Stimulated activated CD4-positive, alpha-beta T cell treated with anti-CD3 and anti-CD28 coated beads, TNF-alpha, amount 100 ng/mL, for 48 hours (primary cell): ENCODE data around the gene PUS3.

ENCODE experiments used
- DNase-seq, 3 donors: peaks; one replicate each; pipeline ENCODE4 v3.0.0-alpha.2; 2020; ENCODE audit warnings: low read depth in 3 of 3

The PUS3 gene

DNA sequence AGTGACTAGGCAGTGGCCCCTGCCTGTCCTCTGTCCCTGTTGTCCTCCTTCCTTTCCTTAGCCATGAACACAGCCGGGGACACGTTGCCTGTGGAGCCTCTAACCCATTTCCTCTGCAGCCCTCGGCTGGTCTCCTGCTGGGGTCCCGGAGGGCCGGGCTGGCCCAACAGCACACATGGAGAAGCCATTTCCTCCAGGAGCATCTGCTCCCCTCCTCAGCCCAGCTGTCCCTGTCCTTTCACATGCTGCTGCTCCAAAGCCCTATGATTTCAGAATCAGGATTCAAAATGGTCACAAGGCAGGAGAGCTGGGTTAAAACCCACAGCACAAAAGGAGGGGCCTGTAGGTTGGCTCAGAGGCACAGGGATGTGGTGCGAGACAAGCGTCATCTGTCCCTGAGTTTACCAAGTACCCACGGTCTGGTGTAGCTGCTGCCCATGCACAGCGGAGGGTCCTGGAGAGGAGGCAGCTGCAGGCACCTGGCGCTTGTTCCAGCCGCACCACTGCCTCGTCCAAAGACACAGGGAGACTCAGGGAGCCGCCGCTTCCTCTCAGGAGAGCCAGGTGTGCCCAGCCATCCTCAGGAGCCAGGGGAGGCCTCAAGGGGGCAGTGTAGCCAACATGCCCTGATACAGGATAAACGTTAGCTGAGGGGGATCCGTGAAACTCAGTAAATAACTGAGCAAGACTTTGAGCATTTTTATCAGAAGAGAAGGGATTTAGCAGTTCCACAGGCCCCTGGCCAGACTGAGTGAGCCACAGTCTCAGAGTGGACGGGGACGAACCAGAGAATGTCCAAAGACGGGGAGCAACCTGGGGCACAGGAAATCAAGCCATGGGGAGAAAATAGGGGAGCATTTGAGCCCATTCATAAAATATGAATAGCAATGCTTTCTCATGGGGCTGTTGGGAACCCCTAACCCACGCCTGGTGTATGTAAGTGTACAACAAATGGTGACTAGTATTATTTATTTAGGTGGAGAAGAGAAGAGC is 38.9 kb upstream of the PUS3 start:
- peak; percentile 18 to 50 (median 23) for DNase-seq

DNA sequence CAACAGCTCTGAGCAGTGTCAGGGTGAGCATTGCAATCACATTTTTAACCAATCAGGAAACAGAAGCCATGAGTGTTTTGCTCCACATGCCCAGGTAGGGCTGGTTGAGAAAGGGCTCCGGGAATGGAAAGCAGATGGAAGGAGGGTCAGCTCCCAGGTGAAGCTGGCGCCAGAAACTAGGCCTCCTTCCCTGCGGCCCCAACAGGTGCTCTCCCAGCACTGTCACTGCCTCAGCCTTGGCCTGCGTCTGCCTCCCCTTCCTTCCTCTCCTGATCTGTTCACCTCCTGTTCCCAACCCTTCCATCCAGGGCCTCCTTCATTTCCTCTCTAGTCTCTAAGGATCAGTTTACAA is 38.2 kb upstream of the PUS3 start:
- DNase-seq, result no peak

DNA sequence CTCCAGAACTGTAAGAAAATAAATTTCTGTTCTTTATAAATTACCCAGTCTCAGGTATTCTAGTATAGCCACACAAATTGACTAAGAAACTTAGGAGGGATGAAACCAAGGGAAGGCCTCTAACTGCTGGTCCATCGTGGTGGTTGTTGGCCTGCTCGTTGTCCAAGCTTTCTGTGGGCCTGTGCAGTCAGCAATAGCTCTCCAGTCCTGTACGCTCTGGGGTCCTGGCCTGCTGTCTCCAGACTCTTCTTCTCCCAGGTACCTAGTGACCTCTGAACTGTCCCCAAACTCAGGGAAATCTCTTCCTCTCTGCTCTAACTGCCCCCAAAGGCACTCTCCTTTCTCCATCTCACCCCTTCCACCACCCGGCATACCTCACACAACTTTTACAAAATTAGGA is 37.1 kb upstream of the PUS3 start:
- DNase-seq, result no peak

DNA sequence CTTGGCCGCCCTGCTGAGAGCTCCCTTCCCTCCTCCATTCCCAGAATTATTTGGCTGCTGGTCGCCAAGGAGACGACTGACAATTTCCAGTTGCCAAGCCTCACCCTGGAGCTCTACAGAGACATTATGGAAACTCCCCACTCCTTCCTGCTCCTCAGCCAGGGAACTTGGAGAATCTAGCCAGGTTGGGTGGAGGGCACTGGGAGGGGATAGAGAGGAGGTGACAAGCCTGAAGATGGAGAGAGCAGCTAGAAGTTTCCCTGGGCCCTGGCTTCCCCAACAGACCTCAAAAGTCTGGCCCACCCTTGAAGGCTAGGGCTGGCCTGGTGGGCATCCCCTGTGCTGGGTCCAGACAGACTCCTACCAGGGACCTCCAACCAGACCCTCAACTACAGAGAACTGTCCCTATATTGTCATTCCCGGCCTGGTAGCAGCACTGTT is 36.1 kb upstream of the PUS3 start:
- no peak for DNase-seq

DNA sequence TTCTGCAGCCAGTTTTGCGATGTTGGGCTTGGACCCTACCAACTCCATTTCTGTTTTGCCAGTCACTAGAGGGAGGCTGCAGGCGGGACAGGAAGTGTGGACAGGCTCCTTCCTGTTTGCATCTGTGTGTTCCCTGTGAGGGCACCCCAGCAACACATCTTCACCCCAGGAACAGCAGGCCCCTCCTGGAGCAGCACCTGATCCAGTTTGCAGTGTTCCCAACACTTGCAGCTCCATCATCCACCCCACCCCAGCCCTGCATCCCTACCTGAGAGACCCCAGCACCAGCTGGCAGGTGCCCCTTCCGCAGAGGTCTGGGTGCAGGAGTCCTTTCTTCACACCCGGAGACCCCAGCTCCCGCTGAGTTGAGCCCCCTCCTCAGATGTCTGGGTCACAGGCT is 35.4 kb upstream of the PUS3 start:
- no peak for DNase-seq

DNA sequence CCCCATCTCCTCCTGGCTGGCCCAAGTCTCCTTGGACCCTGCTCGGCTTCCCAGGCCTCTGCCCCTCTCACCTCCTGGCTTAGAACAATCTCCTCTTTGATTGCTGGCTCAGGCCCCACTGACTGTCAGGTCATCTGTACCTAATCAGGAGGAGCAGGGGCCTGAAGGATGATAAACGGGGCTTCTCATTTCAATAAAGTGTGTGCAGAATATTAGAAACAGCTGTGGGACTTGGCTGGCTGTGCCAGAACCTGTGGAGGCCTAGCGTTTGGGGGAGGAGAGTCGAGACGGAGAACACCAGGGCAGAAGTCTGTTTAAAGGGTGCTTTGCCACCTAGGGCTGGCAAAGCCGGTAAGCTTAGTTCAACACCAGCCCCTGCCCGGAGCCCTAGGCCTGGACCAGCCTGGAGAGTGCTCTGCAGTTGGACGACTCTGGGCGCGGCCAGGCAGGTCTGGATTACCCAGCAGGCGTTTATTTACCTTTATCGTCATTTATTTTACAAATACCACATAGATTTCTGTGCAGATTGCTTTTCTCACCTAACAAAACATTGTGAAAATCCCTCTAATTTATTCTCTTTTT is 32.7 kb upstream of the PUS3 start:
- DNase-seq, result no peak

DNA sequence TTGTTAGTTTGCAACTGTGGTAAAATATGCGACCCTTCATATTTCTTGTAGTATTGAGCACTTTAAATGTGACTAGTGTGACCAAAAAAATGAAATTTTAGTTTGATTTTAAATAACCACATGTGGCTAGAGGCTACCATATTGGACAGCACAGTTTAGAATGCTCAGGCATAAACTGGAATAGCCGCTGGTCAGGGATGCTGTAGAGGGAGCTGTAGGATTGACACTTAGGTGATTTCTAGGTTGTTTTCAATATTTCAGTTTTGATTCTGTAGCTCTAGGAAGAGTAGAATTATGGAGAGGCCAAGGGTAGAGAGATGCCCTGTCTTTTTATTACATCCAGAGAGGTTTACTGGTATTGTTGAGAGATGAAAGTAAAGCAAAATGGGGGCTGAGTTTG is 32.0 kb upstream of the PUS3 start:
- DNase-seq, result no peak

DNA sequence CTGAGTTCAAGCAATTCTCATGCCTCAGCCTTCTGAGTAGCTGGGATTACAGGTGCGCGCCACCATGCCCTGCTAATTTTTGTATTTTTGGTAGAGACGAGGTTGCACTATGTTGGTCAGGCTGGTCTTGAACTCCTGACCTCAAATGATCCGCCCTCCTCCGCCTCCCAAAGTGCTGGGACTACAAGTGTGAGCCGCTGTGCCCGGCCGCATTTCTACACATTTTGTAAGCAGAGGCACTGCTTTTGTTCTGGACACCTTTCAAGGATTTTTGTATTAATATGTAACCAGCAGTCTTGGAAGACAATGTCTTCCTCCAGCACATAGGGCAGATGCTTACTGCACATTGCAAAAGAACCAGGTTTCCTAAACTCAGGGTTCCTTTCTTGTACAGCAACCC is 31.5 kb upstream of the PUS3 start:
- DNase-seq, result no peak

DNA sequence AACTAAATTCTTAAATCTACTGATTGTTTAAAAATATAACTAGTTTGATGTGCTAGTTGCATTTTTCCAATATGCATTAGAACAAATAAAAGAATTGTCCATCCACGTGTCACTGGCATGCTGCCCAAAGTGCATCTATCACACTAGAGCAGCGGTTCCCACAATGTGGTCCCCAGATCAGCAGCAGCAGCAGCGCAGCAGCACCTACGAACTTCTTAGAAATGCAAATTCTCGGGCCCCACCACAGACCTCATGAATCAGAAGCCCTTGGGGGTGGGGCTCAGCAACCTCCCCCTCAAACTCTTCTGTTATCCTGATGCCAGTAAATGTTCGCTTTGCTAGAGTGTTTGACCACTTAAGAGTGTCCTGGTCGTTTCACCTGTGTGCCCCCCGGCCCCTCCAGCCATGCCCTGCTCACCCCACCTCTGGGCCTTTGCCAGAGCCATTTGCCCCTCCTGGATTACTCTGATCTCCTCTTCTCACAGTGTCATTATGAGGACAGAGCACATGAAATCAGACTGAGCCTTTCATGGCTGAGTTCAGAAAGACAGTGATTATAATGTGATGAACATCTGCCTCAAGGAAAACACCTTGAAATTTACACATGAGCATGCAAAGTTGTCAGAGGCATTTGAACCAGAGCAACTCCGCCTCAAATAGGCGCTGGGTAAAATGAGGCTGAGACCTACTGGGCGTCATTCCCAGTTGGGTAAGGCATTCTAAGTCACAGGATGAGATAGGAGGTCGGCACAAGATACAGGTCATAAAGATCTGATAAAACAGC is 30.2 kb upstream of the PUS3 start:
- DNase-seq, result no peak

DNA sequence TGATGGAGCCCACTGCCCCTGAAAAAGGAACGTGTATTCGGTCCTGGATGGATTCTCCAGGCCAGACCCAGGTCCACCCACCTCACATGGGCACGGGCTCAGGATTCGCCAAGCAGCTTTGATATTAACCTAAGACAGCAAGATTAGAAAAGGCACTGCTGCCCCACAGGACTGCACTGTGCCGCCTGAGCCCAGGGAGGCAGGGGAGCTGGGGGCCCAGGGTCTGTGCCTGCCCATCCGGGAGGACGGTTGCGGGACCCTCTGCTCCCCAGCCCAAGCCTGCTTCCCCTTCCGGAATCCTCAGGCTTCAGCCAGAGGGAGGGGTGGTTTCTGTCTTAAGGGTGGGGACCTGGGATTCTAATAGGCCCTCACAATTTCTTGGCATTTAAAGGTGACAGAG is 29.3 kb upstream of the PUS3 start:
- no peak for DNase-seq

DNA sequence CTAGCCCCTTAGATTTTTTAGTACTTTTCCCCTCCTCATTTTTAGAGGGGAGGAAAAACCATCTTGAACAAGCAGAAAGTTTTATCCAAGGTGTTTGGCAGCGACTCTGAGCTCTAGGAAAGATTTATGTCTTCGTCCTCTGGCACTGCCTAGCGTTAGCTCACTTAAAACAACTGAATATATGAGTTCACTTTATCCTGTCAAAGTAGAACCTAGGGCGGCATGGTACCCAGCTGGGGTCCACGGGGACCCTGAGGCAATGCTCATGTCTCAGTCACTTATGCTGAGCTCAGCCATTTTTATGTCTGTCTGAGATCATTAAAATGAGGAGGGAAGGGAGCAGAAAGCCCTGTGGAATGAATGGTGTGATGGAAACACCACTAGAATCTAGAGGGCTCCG is 28.7 kb upstream of the PUS3 start:
- no peak for DNase-seq

DNA sequence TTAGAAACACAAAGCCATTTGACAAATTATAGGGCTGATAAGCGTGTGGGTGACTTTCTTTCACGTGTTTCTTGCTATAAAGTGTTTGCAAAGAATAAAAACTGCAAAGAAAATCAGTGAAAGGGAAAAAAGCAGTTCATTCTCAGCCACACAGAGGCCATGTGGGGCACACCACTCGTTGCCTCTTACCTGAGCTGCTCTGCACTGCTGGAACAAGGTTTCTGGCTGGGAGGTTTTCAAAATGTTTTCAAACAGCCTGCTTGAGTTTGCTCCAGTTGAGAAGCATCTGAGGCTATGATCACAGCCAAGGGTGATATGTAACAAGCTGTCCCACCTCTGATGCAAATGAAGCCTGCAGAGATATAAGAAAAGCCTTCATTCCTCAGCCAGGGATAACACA is 28.1 kb upstream of the PUS3 start:
- DNase-seq, result no peak

DNA sequence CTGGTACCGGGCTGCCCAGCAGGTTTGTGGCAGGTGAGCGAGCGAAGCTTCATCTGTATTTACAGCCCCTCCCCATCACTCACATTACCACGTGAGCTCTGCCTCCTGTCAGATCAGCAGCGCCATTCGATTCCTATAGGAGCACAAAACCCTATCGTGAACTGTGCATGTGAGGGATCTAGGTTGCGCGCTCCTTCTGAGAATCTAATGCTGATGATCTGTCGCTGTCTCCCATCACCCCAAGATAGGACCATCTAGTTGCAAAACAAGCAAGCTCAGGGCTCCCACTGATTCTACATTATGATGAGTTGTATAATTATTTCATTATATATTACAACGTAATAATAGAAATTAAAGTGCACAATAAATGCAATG is 27.1 kb upstream of the PUS3 start:
- no peak for DNase-seq

DNA sequence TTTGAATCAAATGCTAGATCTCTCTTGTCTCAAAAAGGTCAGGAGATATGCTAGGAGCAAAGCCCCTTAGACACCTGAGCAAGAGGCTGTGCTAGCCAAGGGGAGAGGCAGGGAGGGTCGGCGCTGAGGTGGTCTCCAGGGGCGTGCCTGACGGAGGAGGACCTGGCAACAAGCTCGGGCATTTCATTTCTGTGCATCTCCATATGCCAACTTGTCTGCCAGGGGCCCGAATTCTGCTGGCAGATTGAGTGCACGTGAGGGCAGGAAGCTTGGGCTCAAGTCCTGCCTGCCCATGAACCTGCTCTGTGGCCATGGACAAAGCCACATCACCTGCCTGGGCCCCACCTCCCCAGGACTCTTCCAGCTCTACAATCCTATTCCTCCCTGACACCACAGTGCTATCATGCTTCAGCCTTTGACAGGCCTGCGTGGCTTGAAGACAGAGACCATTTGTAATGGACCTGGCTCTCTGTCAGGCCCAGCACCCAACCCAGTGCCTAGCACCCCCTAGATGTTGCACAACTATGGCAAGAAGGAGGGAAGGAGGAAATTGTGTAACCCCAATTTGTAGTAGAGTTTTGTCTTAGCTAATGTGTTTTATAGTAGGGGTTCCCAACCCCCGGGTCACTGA is 26.6 kb upstream of the PUS3 start:
- no peak for DNase-seq

DNA sequence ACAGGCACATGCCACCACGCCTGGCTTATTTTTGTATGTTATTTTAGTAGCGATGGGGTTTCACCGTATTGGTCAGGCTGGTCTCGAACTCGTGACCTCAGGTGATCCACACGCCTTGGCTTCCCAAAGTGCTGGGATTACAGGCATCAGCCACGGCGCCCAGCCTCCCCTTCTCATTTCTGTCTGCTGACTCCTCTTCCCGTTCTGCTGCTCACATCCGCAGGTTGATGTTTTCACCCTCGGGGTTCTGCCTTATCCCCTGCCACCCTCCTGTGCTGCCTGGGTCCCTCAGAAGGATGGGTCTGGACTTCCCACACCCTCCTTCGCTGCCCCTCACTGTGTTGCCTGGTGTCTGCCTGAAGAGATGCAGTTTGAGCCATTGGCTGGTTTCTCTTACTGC is 23.7 kb upstream of the PUS3 start:
- no peak for DNase-seq

DNA sequence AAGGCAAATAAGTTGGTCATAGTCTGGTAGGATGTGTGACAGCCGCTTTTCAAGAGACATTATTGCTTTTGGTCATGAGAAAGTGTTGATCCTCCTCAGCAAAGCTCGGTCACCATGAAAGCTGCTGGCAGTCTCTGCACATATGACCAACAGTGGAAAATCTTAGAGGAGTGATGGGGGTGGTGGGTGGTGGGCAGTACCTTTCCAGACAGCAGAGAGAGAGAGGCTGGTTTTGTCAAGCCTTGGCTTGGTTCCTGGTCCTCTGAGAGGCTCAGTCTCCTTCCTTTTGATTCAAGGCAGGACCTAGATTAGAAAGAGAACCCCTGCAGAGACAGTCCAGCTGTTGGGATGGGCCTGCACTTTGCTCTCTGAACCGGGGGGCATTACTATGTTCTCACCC is 22.8 kb upstream of the PUS3 start:
- no peak for DNase-seq

DNA sequence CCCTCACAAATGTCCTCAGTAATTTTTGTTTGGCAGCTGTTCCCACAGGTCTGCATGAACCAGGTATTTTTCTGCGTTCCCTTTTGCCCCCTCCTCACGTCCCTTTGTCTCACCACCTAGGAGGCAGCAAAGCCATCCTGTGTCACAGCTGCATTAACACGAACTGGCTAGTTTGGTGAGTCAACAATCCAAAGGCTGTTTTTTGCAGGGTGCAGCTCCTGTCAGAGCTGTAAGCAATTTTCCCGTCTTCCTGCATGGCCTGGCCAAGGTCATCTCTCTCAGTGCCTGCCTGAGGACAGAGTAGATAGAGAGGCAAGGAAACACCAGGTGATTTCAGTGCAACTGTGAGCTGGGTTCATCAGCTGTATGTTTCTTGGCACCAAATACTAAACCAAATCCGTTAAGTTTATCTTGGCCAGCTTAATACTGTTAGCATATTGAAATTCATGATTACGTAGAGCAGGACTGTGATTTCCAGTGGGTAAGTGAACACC is 22.3 kb upstream of the PUS3 start:
- DNase-seq, result no peak

DNA sequence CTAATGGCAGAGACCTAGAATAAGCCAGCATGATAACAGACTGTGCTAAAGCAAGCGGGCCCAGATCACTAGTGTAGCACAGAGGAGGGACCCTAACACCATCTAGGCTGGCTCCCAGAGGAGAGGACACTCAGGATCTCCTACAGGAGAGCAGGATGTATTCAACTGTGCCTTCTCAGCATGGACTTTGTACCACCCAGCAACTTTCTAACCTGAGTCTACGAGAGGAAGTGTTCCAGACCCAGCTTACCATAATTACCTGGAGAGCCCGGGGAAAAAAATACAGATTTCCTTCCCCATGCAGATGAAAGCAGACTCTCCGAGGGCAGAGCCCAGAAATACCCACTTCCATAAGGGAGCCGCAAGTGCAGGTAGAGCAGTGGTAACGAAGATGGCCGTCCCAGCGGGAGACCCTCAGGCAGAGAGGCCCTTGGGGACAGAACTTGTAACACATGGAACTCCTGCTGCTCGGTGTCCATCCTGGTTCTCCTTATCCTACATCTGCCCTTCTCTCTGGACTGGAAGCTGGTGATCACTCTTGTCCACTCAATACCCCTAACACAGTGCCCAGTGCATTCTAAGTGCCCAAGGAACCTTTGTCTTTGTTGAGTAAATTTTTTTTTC is 21.5 kb upstream of the PUS3 start:
- no peak for DNase-seq

DNA sequence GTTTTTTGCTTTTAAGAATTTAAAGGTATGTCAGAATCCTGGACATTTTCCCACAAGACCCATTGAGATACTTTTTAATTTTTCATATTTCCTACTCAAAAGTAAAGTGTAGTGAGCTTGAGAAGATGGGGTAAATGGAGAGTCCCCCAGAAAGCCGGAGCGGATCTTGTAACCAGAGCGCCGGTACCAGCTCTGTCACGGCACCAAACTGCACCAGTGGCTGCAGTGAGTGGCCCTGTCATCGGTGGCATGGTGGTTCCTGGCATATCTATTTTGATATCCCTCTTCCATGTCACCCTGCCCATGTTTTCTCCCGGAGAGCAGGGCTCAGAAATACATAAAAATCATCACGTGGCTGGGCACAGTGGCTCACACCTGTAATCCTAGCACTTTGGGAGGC is 20.6 kb upstream of the PUS3 start:
- DNase-seq, result no peak

DNA sequence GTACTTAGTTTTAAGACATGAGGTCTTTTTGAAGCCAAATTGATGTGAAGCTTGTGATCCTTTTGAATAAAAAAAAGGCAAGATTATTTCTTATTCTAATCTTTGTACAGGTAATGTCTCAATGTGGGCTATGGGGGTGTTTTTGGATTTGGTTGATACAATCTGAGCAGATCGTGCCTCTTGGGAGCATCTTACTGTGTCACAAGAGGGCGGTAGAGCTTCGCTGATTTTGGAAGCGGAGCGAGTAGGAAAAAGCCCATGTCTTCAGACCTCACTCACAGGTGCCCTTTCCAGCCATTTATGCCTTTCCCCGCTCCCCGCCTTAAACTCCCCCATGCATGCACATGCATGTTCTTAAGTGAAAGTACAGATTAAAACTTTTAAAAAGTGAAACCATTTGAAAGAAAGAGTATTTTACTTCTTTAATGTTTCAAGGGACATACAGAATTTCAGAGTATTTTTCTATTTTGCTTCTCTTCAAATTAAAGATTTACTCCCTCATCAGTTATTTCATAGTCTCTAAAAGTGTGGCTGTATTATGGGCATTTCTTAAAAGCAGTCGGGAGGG is 20.1 kb upstream of the PUS3 start:
- peak in 2 of 3 donors; percentile 32 to 48 for DNase-seq

DNA sequence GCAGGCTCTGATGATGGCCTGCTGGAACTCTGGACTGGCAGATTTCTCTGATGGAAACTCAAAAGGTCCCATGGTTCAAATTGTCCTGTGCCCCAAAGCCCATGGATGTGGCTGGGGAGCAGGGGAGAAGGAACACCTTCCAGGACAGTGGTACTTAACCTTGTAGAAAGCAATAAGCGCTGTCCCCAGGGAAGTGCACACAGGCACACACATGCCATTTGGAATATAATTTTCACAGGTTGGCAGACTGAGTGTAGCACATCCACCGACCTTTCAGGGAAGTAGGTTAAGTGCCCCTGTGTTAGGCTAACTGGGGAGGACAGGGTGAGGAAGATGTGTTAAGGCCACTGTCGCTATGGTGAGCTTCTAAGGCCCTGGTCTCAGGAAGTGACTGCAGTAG is 19.1 kb upstream of the PUS3 start:
- no peak for DNase-seq
